H9 (cell line): ENCODE results near the gene C1orf105. TPM values are rescaled to one million over a fixed set of nuclear protein-coding genes. Genes with fewer than 3 reads are reported as not detected.

ENCODE experiments used
- DNase-seq: peaks from one replicate; pipeline ENCODE4 v3.0.0-alpha.2; 2017
- H2AFZ ChIP-seq: one replicate; pipeline ENCODE4 v1.6.1; 2013; ENCODE audit warnings: mild to moderate bottlenecking, low read length, control low read depth, moderate library complexity
- H2AK5ac ChIP-seq: 2 replicates; pipeline ENCODE4 v1.6.1; 2013; ENCODE audit warnings: low read length, control low read depth, mixed read lengths; ENCODE audit not compliant: insufficient read length
- H2BK120ac ChIP-seq: one replicate; pipeline ENCODE4 v1.6.1; 2013; ENCODE audit warnings: low read depth, mild to moderate bottlenecking, low read length, control low read depth, inconsistent platforms; ENCODE audit not compliant: poor library complexity, severe bottlenecking
- H2BK12ac ChIP-seq: 2 replicates; pipeline ENCODE4 v1.6.1; 2013; ENCODE audit warnings: low read length, control low read depth, mixed read lengths, low read depth; ENCODE audit not compliant: insufficient read length
- H2BK15ac ChIP-seq: 2 replicates; pipeline ENCODE4 v1.6.1; 2013; ENCODE audit warnings: low read depth, low read length, control low read depth
- H2BK20ac ChIP-seq: one replicate; pipeline ENCODE4 v1.6.1; 2013; ENCODE audit warnings: low read depth, mild to moderate bottlenecking, low read length, control low read depth, inconsistent platforms; ENCODE audit not compliant: poor library complexity, severe bottlenecking
- H2BK5ac ChIP-seq: 2 replicates; pipeline ENCODE4 v1.6.1; 2013; ENCODE audit warnings: low read length, control low read depth, mixed read lengths; ENCODE audit not compliant: insufficient read length
- H3K14ac ChIP-seq: 2 replicates; pipeline ENCODE4 v1.6.1; 2013; ENCODE audit warnings: low read length, control low read depth; ENCODE audit not compliant: insufficient read depth
- H3K18ac ChIP-seq: 2 replicates; pipeline ENCODE4 v1.6.1; 2013; ENCODE audit warnings: low read depth, mild to moderate bottlenecking, mixed read lengths, low read length, control low read depth; ENCODE audit not compliant: insufficient read length
- H3K23ac ChIP-seq: 2 replicates; pipeline ENCODE4 v1.6.1; 2013; ENCODE audit warnings: low read length, control low read depth, mixed read lengths, low read depth; ENCODE audit not compliant: insufficient read length
- H3K23me2 ChIP-seq: 2 replicates; pipeline ENCODE4 v1.6.1; 2013; ENCODE audit warnings: low read depth, mild to moderate bottlenecking, mixed read lengths, low read length, control low read depth; ENCODE audit not compliant: insufficient read length, poor library complexity, severe bottlenecking
- H3K27ac ChIP-seq: 2 replicates; pipeline ENCODE4 v1.5.1; 2013; ENCODE audit warnings: low read length, control low read depth, mixed read lengths, low read depth; ENCODE audit not compliant: insufficient read length
- H3K27me3 ChIP-seq: 2 replicates; pipeline ENCODE4 v1.6.1; 2013; ENCODE audit warnings: low read length, control low read depth, inconsistent platforms; ENCODE audit not compliant: insufficient read depth
- H3K4ac ChIP-seq: 2 replicates; pipeline ENCODE4 v1.6.1; 2013; ENCODE audit warnings: low read depth, mild to moderate bottlenecking, control low read depth, inconsistent platforms, low read length, moderate library complexity
- H3K4me1 ChIP-seq: 2 replicates; pipeline ENCODE4 v1.6.1; 2013; ENCODE audit warnings: low read length, control low read depth, inconsistent platforms; ENCODE audit not compliant: insufficient read depth
- H3K4me2 ChIP-seq: 2 replicates; pipeline ENCODE4 v1.6.1; 2013; ENCODE audit warnings: low read length, control low read depth, mixed read lengths; ENCODE audit not compliant: insufficient read length, insufficient read depth
- H3K56ac ChIP-seq: 2 replicates; pipeline ENCODE4 v1.6.1; 2013; ENCODE audit warnings: low read depth, mild to moderate bottlenecking, mixed read lengths, low read length, control low read depth; ENCODE audit not compliant: insufficient read length
- H3K79me1 ChIP-seq: 2 replicates; pipeline ENCODE4 v1.6.1; 2013; ENCODE audit warnings: low read depth, mild to moderate bottlenecking, moderate library complexity, low read length, control low read depth, inconsistent platforms; ENCODE audit not compliant: insufficient read depth, poor library complexity, severe bottlenecking
- H3K79me2 ChIP-seq: 2 replicates; pipeline ENCODE4 v1.6.1; 2013; ENCODE audit warnings: low read length, control low read depth, inconsistent platforms; ENCODE audit not compliant: insufficient read depth
- H3K9ac ChIP-seq: 2 replicates; pipeline ENCODE4 v1.6.1; 2013; ENCODE audit warnings: low read length, control low read depth, mixed read lengths; ENCODE audit not compliant: insufficient read length; ENCODE audit errors: extremely low read depth
- H3K9me3 ChIP-seq: one replicate; pipeline ENCODE4 v1.6.1; 2013; ENCODE audit warnings: low read depth, low read length, inconsistent platforms; ENCODE audit not compliant: control insufficient read depth
- H3T11ph ChIP-seq: one replicate; pipeline ENCODE4 v1.6.1; 2013; ENCODE audit warnings: mild to moderate bottlenecking, low read length, control low read depth, inconsistent platforms
- H4K20me1 ChIP-seq: one replicate; pipeline ENCODE4 v1.6.1; 2013; ENCODE audit not compliant: control insufficient read depth, insufficient read length, insufficient read depth
- H4K5ac ChIP-seq: 2 replicates; pipeline ENCODE4 v1.6.1; 2013; ENCODE audit warnings: low read depth, mild to moderate bottlenecking, mixed read lengths, low read length, control low read depth; ENCODE audit not compliant: insufficient read length
- H4K8ac ChIP-seq: replicated peaks from 2 replicates; pipeline ENCODE4 v1.6.1; 2013; ENCODE audit warnings: low read length, control low read depth, mixed read lengths, low read depth; ENCODE audit not compliant: insufficient read length
- H4K91ac ChIP-seq: 2 replicates; pipeline ENCODE4 v1.6.1; 2013; ENCODE audit warnings: low read depth, mild to moderate bottlenecking, moderate library complexity, mixed read lengths, low read length, control low read depth; ENCODE audit not compliant: insufficient read length
- H3K27ac Mint-ChIP-seq, 3 experiments: 2 replicates in 2 of 3; 3 replicates in 1 of 3; pipeline ENCODE4 v1.8.0; 2020 to 2021; ENCODE audit warnings: mixed read lengths in 3 of 3, mild to moderate bottlenecking in 1 of 3, moderate library complexity in 1 of 3
- H3K27me3 Mint-ChIP-seq: 2 replicates; pipeline ENCODE4 v1.8.0; 2021; ENCODE audit warnings: low read depth, mild to moderate bottlenecking, moderate library complexity, mixed read lengths
- H3K36me3 Mint-ChIP-seq, 3 experiments: 2 replicates in 2 of 3; 3 replicates in 1 of 3; pipeline ENCODE4 v1.8.0; 2020 to 2021; ENCODE audit warnings: low read depth in 3 of 3, mixed read lengths in 3 of 3; ENCODE audit not compliant: insufficient read depth in 1 of 3
- H3K4me1 Mint-ChIP-seq, 2 experiments: 2 replicates each; pipeline ENCODE4 v1.8.0; 2020; ENCODE audit warnings: mixed read lengths in 2 of 2
- H3K4me3 Mint-ChIP-seq, 2 experiments: 2 replicates in 1 of 2; 3 replicates in 1 of 2; pipeline ENCODE4 v1.8.0; 2020 to 2021; ENCODE audit warnings: mild to moderate bottlenecking in 2 of 2, mixed read lengths in 2 of 2, moderate library complexity in 1 of 2
- H3K9me3 Mint-ChIP-seq, 2 experiments: 2 replicates in 1 of 2; 3 replicates in 1 of 2; pipeline ENCODE4 v1.8.0; 2020; ENCODE audit warnings: mild to moderate bottlenecking in 2 of 2, mixed read lengths in 2 of 2, moderate library complexity in 1 of 2
- CTCF ChIP-seq: fragments of 200-600 bp; sonication (generic); conservative IDR thresholded peaks from 3 replicates; pipeline ENCODE4 v1.8.0; 2021; ENCODE audit warnings: antibody characterized with exemption, mild to moderate bottlenecking
- WGBS: extraction: QIAGEN DNeasy Blood & Tissue Kit; methylation state at CpG from one replicate; pipeline ENCODE4 v1.1.7; 2013; ENCODE audit warnings: missing lambda C conversion rate, low lambda C conversion rate, mixed read lengths; ENCODE audit not compliant: insufficient read length; ENCODE audit errors: extremely low coverage; 5-methylcytosine and 5-hydroxymethylcytosine counted together
- total RNA-seq: library from RNA; stranded (reverse); gene quantifications from 2 replicates; pipeline ENCODE4 v1.2.1, GENCODE V29; 2021

The C1orf105 gene
- total RNA-seq, 1 experiment from 2014 or later, result not detected

GRCh38 chr1:172376431-172376830 is 44.1 kb upstream of the C1orf105 start:
- Mint-ChIP-seq H3K9me3 (no peaks in the 10 kb centered on the region), H3K4me3 (no peak overlapping the region), H3K4me1 (peaks cover 6 to 11% of the 10 kb centered on the region in 2 experiments), H3K36me3 (no peaks in the 10 kb centered on the region; a peak in 1 of 7 replicates), H3K27me3 (no peaks in the 10 kb centered on the region), H3K27ac (no peak overlapping the region)
- H3K9ac ChIP-seq, result no peak overlapping the region
- H3K79me2 ChIP-seq, result no peaks in the 10 kb centered on the region
- H4K8ac ChIP-seq, result no peak overlapping the region
- H4K5ac ChIP-seq, result no peak overlapping the region
- H3K4me1 ChIP-seq, result no peaks in the 10 kb centered on the region
- no peak for DNase-seq
- no peak overlapping the region for H2BK5ac ChIP-seq
- no peak overlapping the region for H3K27ac ChIP-seq
- no peak overlapping the region for H2BK15ac ChIP-seq
- no peaks in the 10 kb centered on the region for H3K23me2 ChIP-seq
- no peaks in the 10 kb centered on the region for H3K79me1 ChIP-seq
- H2BK12ac ChIP-seq, result no peak overlapping the region
- H3K9me3 ChIP-seq, result no peaks in the 10 kb centered on the region
- H4K91ac ChIP-seq, result no peak overlapping the region
- H2BK20ac ChIP-seq, result no peak overlapping the region
- no peak overlapping the region for H3K56ac ChIP-seq
- H3K14ac ChIP-seq, result no peak overlapping the region
- H3K23ac ChIP-seq, result no peak overlapping the region
- no peak overlapping the region for H3T11ph ChIP-seq
- no peak overlapping the region for H3K4ac ChIP-seq
- H3K4me2 ChIP-seq, result no peak overlapping the region
- no peaks in the 10 kb centered on the region for H3K27me3 ChIP-seq
- no CpG with 5 or more reads among the region's 2 CpGs for WGBS
- H4K20me1 ChIP-seq, result no peaks in the 10 kb centered on the region
- no peak for TF ChIP-seq CTCF
- no peak overlapping the region for H2AK5ac ChIP-seq
- no peak overlapping the region for H3K18ac ChIP-seq
- no peak overlapping the region for H2AFZ ChIP-seq
- H2BK120ac ChIP-seq, result no peak overlapping the region
